Mucosa of descending colon (tissue), 3 donors: Measurements from ENCODE around the gene LIMCH1. TPM values are rescaled to one million over a fixed set of nuclear protein-coding genes. Genes with fewer than 3 reads are reported as not detected.

ENCODE experiments used
- ATAC-seq: fragments of 200-7000 bp; cut with Tn5 transposase; one replicate; pipeline ENCODE4 v1.9.1; 2020; ENCODE audit warnings: mild to moderate bottlenecking, moderate library complexity
- DNase-seq, 3 donors: peaks; one replicate each; pipeline ENCODE4 v3.0.0-alpha.2; 2020
- H3K36me3 ChIP-seq: fragments of 200-600 bp; one replicate; pipeline ENCODE4 v1.8.0; 2021; ENCODE audit warnings: low read depth, mild to moderate bottlenecking
- H3K4me1 ChIP-seq: fragments of 200-600 bp; one replicate; pipeline ENCODE4 v1.8.0; 2021; ENCODE audit warnings: low read depth, mild to moderate bottlenecking
- H3K4me3 ChIP-seq: fragments of 200-600 bp; one replicate; pipeline ENCODE4 v1.8.0; 2021; ENCODE audit warnings: mild to moderate bottlenecking
- H3K9me3 ChIP-seq: fragments of 200-600 bp; one replicate; pipeline ENCODE4 v1.8.0; 2021; ENCODE audit warnings: mild to moderate bottlenecking
- intact Hi-C, 2 donors: fragments of 100-400 bp; cut with DNase I in 1 of 2; cut with micrococcal nuclease in 1 of 2; formaldehyde crosslinking; loops; one replicate each; pipeline versions ENCODE4 v1.11.0 to v1.11.1; 2022; cut with DNase I, micrococcal nuclease
- total RNA-seq, 3 donors: library from RNA; stranded (reverse); fragmentation: NEBNext Ultra II Directional in 2 of 3; extraction: Animal tissue kit (Norgen Biotek cat#: 25700) in 2 of 3; gene quantifications; one replicate each; pipeline versions ENCODE4 v1.2.1 to v1.2.4, GENCODE V29; 2021 to 2023
- TF ChIP-seq, protein P1 (sequence below): fragments of 200-600 bp; IDR thresholded peaks from one replicate; pipeline ENCODE4 v1.8.0; 2022; ENCODE audit warnings: antibody characterized with exemption, mild to moderate bottlenecking
- donor health status: DM: no; HTN: no; CAD: no; lungs with moderate emphysema.
- donor health status: DM: no; HTN: no; CAD: no.
- donor health status: DM: no; HTN: yes; CAD: no.

The LIMCH1 gene
- total RNA-seq, 3 donors from 2014 or later = 9.2 to 15.7 (median 9.6) TPM

DNA sequence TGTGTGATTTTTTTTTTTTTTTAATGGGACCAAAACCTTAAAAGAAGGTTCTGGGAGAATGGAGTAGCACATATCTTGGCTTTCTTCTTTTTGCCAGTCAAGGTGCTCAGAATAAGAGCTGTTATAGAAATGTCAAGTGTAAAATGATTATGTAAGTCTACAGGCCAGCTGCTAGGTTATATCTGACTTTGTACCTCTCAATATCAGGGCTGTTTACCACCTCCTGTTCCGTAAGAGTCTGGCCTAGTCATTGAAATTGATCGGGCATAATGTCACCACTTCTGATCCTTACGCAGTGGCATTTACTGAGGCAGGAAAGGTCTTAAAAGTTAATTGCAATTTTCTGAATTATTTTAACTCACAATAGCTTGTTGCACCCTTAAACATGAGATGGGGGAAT lies 41.1 kb downstream of the LIMCH1 start:
- H3K9me3 ChIP-seq = no peaks in the 10 kb centered on the region
- TF ChIP-seq, protein P1, sequence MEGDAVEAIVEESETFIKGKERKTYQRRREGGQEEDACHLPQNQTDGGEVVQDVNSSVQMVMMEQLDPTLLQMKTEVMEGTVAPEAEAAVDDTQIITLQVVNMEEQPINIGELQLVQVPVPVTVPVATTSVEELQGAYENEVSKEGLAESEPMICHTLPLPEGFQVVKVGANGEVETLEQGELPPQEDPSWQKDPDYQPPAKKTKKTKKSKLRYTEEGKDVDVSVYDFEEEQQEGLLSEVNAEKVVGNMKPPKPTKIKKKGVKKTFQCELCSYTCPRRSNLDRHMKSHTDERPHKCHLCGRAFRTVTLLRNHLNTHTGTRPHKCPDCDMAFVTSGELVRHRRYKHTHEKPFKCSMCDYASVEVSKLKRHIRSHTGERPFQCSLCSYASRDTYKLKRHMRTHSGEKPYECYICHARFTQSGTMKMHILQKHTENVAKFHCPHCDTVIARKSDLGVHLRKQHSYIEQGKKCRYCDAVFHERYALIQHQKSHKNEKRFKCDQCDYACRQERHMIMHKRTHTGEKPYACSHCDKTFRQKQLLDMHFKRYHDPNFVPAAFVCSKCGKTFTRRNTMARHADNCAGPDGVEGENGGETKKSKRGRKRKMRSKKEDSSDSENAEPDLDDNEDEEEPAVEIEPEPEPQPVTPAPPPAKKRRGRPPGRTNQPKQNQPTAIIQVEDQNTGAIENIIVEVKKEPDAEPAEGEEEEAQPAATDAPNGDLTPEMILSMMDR = no peak
- intact Hi-C loops = no loop called here
- no peaks in the 10 kb centered on the region for H3K4me1 ChIP-seq
- H3K4me3 ChIP-seq = no peak overlapping the region
- ATAC-seq = no peak
- H3K36me3 ChIP-seq = no peaks in the 10 kb centered on the region
- no peak for DNase-seq

DNA sequence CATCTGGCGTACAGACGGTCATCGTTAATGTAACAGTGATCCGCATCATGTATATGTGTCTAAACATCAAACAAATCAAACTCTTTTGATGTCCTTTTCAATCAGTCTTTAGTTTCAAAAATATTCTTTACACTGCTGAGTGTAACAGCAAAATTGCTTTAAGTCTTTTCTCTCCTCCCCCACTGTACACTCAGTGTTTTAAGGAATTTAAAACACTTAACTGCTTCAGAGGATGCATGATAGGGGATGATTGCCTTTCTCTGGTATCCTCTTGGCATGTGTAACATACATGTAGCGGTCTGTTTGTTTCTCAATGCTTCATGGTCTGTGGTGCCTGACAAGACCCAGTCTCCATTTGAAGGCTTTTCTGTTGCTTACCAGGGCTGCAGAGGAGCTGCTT lies 41.6 kb downstream of the LIMCH1 start:
- no peaks in the 10 kb centered on the region for H3K9me3 ChIP-seq
- TF ChIP-seq, protein P1 = no peak
- intact Hi-C loops = no loop called here
- H3K4me1 ChIP-seq = no peaks in the 10 kb centered on the region
- DNase-seq (no peak), ATAC-seq (no peak)
- no peak overlapping the region for H3K4me3 ChIP-seq
- H3K36me3 ChIP-seq = no peaks in the 10 kb centered on the region

DNA sequence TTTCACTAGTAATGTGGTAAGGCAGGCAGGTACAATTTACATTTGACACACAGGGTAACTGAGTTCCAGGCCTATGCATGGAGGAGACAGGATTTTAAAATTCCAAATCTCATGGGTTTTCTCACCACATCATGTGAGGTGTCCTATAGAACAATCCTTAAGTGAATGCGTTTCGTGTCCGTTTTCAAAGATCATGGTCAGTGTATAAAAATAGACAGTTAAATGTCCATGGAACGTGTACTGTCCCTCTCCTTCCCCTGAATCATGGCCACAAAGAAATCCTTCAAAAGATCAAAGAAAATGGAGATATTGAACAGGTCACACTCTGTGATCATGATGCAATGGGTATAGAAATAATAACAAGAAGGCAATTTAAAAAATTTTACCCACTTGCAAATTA lies 42.0 kb downstream of the LIMCH1 start:
- no peak overlapping the region for H3K4me3 ChIP-seq
- intact Hi-C loops = no loop called here
- H3K36me3 ChIP-seq = no peaks in the 10 kb centered on the region
- no peaks in the 10 kb centered on the region for H3K4me1 ChIP-seq
- TF ChIP-seq, protein P1 = no peak
- peaks cover 3% of the 10 kb centered on the region for H3K9me3 ChIP-seq
- DNase-seq (no peak), ATAC-seq (no peak)

DNA sequence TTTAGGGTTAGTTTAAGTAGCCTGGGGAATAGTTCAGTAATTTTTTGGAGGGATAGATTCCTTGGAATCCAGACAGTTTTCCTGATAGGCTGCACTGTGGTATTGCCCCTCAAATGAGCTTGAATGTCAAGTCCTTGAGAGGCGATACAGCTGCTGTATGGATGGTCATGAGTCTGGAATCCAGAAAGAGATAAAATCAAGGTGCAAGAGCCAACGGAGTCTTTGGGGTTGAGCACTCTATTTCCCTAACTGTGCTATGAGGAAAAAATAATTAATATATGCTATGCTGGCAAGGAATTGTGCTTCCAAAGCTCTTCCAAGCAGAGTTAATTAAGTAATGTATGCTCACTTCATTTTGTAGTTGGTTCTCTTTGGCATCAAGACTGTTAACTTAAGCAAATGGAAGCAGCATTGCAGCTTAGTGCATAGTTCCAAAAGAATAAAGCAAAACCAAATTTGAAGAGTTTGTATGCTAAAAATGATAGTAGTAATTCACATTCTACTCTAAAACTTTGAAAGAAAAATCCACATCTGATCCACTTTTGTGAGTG lies 48.8 kb downstream of the LIMCH1 start:
- ATAC-seq (no peak), DNase-seq (no peak)
- no peaks in the 10 kb centered on the region for H3K4me1 ChIP-seq
- peaks cover 3% of the 10 kb centered on the region for H3K9me3 ChIP-seq
- no peaks in the 10 kb centered on the region for H3K36me3 ChIP-seq
- intact Hi-C loops = no loop called here
- H3K4me3 ChIP-seq = no peak overlapping the region
- TF ChIP-seq, protein P1 = no peak

DNA sequence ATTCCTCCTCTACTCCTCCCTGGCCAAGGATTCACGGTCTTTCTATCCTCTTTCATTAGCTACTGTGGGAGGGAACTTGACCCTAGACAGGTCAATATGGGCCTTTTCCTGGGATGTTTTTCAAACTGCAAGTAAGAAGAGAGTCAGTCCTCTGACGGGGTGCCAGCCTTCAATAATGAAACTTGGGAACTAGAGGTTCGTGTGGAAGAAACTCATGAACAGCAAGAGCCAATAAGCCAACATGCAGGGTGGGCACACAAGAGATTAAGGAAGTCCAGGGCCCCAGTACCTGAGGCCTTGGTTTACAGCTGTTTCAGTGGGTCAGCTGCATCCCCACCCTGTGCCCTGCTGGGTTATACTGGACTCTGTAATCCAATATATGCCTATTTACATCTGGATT lies 49.3 kb downstream of the LIMCH1 start:
- no peaks in the 10 kb centered on the region for H3K4me1 ChIP-seq
- no peaks in the 10 kb centered on the region for H3K36me3 ChIP-seq
- ATAC-seq = no peak
- intact Hi-C loops = no loop called here
- peaks cover 3% of the 10 kb centered on the region for H3K9me3 ChIP-seq
- H3K4me3 ChIP-seq = no peak overlapping the region
- DNase-seq = no peak
- TF ChIP-seq, protein P1 = no peak

DNA sequence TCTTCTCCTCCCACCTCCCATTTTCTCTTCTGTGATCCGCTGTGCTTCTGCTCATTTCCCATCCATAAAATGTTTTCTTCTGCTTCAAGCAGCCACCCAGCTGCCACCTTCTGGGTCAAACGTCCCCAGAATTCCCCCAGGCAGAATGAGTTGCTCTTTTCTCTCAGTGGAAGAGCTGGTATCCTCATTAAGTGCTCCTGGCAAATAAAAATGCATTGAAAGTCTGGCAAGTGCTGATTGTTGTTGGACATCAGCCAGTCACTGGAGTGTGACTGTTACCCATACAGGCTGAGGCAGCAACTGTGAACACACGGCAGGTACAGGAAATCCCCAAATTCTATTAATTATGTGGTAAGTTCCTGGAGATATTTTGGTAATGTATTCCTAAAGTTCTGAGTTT lies 52.6 kb downstream of the LIMCH1 start:
- TF ChIP-seq, protein P1 = no peak
- Histone ChIP-seq H3K36me3 (no peaks in the 10 kb centered on the region), H3K4me1 (no peaks in the 10 kb centered on the region), H3K4me3 (no peak overlapping the region), H3K9me3 (no peaks in the 10 kb centered on the region)
- intact Hi-C loops = no loop called here
- ATAC-seq (no peak), DNase-seq (no peak)
